ENCODE results near the gene HTRA1.

HTRA1 gene

GRCh38 chr10:122560279-122560804 is 99.0 kb downstream of the HTRA1 start, which contains the start of gene DMBT1:
TSS of gene DMBT1 (plus strand) at chr10:122560754. CDS start at chr10:122560771, 17 bp downstream.
- DNase-seq = peak in 1 of 42 donors; percentile 1
- intact Hi-C loops (cut with DNase I) = loop anchor here (10.0 kb wide), 1 partner anchor 46 kb away; no protein-coding TSS in a partner anchor

GRCh38 chr10:122561212-122561611 is 99.9 kb downstream of the HTRA1 start:
- intact Hi-C loops (cut with DNase I) = loop anchor here (10.0 kb wide), 1 partner anchor 46 kb away; no protein-coding TSS in a partner anchor
- no peak for DNase-seq

DNA sequence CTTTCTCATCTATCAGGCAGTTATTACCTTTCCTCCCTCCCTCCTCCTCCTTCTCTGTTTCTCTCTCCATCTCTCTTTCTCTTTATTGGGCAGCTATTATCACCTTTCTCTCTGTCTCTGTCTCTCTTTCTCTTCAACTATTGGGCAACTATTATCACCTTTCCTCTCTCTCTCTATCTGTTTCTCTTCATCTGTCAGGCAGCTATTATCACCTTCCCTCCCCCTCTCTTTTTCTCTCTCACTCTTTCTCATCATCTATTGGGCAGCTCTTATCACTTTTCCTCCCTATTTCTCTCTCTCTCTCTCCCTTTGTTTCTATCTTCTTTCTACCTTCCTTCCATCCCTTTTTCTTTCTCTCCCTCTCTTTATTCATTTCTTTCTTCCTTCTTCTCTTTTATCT is 100.4 kb downstream of the HTRA1 start:
- intact Hi-C loops (cut with DNase I) = loop anchor here (10.0 kb wide), 1 partner anchor 47 kb away; no protein-coding TSS in a partner anchor
- no peak for DNase-seq
